Trophoblast cell (in vitro differentiated cells and primary cell): ENCODE data around the gene GSTM5.

Source experiments
- DNase-seq, 2 donors: peaks; one replicate each; pipeline ENCODE4 v3.0.0-alpha.2; 2016
- H2AFZ ChIP-seq: 2 replicates; pipeline ENCODE4 v1.6.1; 2013; ENCODE audit warnings: low read length, moderate library complexity, mild to moderate bottlenecking; ENCODE audit not compliant: insufficient read depth, poor library complexity
- H2AK5ac ChIP-seq: 2 replicates; pipeline ENCODE4 v1.6.1; 2013; ENCODE audit warnings: mild to moderate bottlenecking, low read length
- H2BK120ac ChIP-seq: 2 replicates; pipeline ENCODE4 v1.6.1; 2013; ENCODE audit warnings: low read length, mild to moderate bottlenecking, moderate library complexity; ENCODE audit not compliant: insufficient read depth, poor library complexity
- H2BK12ac ChIP-seq: 2 replicates; pipeline ENCODE4 v1.6.1; 2013; ENCODE audit warnings: mild to moderate bottlenecking, low read length, moderate library complexity
- H2BK5ac ChIP-seq: 2 replicates; pipeline ENCODE4 v1.6.1; 2013; ENCODE audit warnings: low read length, low read depth, moderate library complexity, mild to moderate bottlenecking; ENCODE audit not compliant: poor library complexity
- H3K14ac ChIP-seq: 2 replicates; pipeline ENCODE4 v1.6.1; 2013; ENCODE audit warnings: mild to moderate bottlenecking, low read length
- H3K18ac ChIP-seq: 2 replicates; pipeline ENCODE4 v1.6.1; 2013; ENCODE audit warnings: mild to moderate bottlenecking, low read length
- H3K23ac ChIP-seq: 2 replicates; pipeline ENCODE4 v1.6.1; 2013; ENCODE audit warnings: low read length
- H3K27ac ChIP-seq: 2 replicates; pipeline ENCODE4 v1.5.1; 2013; ENCODE audit warnings: low read depth, mild to moderate bottlenecking, inconsistent platforms, low read length, moderate library complexity
- H3K27me3 ChIP-seq: 2 replicates; pipeline ENCODE4 v1.6.1; 2013; ENCODE audit warnings: inconsistent platforms, mild to moderate bottlenecking, low read length, moderate library complexity; ENCODE audit not compliant: insufficient read depth
- H3K36me3 ChIP-seq, 2 experiments: 1 replicate in 1 of 2; 2 replicates in 1 of 2; pipeline ENCODE4 v1.6.1; 2013; ENCODE audit warnings: low read length in 2 of 2, mild to moderate bottlenecking in 2 of 2, moderate library complexity in 1 of 2; ENCODE audit not compliant: insufficient read depth in 2 of 2, control insufficient read depth in 1 of 2
- H3K4ac ChIP-seq: 2 replicates; pipeline ENCODE4 v1.6.1; 2013; ENCODE audit warnings: low read depth, mild to moderate bottlenecking, low read length, moderate library complexity
- H3K4me1 ChIP-seq, 2 experiments: 1 replicate in 1 of 2; 2 replicates in 1 of 2; pipeline ENCODE4 v1.6.1; 2013; ENCODE audit warnings: low read length in 2 of 2, mild to moderate bottlenecking in 2 of 2, moderate library complexity in 1 of 2; ENCODE audit not compliant: insufficient read depth in 2 of 2, control insufficient read depth in 1 of 2
- H3K4me2 ChIP-seq: 2 replicates; pipeline ENCODE4 v1.6.1; 2013; ENCODE audit warnings: inconsistent platforms, mild to moderate bottlenecking, low read length, moderate library complexity
- H3K4me3 ChIP-seq: 2 replicates; pipeline ENCODE4 v1.5.1; 2013; ENCODE audit warnings: mild to moderate bottlenecking, low read depth, low read length, inconsistent platforms
- H3K79me1 ChIP-seq: one replicate; pipeline ENCODE4 v1.6.1; 2013; ENCODE audit warnings: low read length
- H3K79me2 ChIP-seq: 2 replicates; pipeline ENCODE4 v1.6.1; 2013; ENCODE audit warnings: low read length, mild to moderate bottlenecking; ENCODE audit not compliant: control insufficient read depth, insufficient read depth, poor library complexity
- H3K9ac ChIP-seq: 2 replicates; pipeline ENCODE4 v1.6.1; 2013; ENCODE audit warnings: mild to moderate bottlenecking, low read length
- H3K9me3 ChIP-seq: 2 replicates; pipeline ENCODE4 v1.6.1; 2013; ENCODE audit warnings: low read depth, mild to moderate bottlenecking, control low read depth, inconsistent platforms, low read length; ENCODE audit not compliant: insufficient read depth
- H4K12ac ChIP-seq: 2 replicates; pipeline ENCODE4 v1.6.1; 2013; ENCODE audit warnings: low read depth, mild to moderate bottlenecking, low read length, moderate library complexity
- H4K8ac ChIP-seq: 2 replicates; pipeline ENCODE4 v1.6.1; 2013; ENCODE audit warnings: low read depth, mild to moderate bottlenecking, low read length, moderate library complexity
- H4K91ac ChIP-seq: one replicate; pipeline ENCODE4 v1.6.1; 2013; ENCODE audit warnings: low read depth, mild to moderate bottlenecking, low read length, moderate library complexity
- WGBS: extraction: QIAGEN DNeasy Blood & Tissue Kit; methylation state at CpG from one replicate; pipeline ENCODE4 v1.1.7; 2013; ENCODE audit warnings: missing lambda C conversion rate; ENCODE audit not compliant: insufficient read length, insufficient coverage; ENCODE audit errors: extremely low coverage; 5-methylcytosine and 5-hydroxymethylcytosine counted together

The GSTM5 gene

GRCh38 chr1:109757936-109758786 is 46.1 kb downstream of the GSTM5 start:
- Histone ChIP-seq H2BK12ac (no peak overlapping the region), H2BK120ac (no peak overlapping the region), H3K14ac (no peak overlapping the region), H4K12ac (no peak overlapping the region), H2AK5ac (no peak overlapping the region), H2BK5ac (no peak overlapping the region), H4K8ac (no peak overlapping the region), H3K23ac (no peak overlapping the region), H3K79me1 (peaks cover 5% of the 10 kb centered on the region), H2AFZ (no peak overlapping the region), H3K79me2 (no peaks in the 10 kb centered on the region), H3K27me3 (no peaks in the 10 kb centered on the region), H3K18ac (no peak overlapping the region), H3K4me2 (no peak overlapping the region), H4K91ac (no peak overlapping the region), H3K27ac (no peak overlapping the region), H3K4ac (no peak overlapping the region), H3K4me1 (peaks cover 18 to 20% of the 10 kb centered on the region in 2 experiments), H3K9ac (no peak overlapping the region), H3K36me3 (no peaks in the 10 kb centered on the region), H3K4me3 (no peak overlapping the region), H3K9me3 (peaks cover 3% of the 10 kb centered on the region)
- DNase-seq = no peak
- no CpG with 5 or more reads among the region's 13 CpGs for WGBS

GRCh38 chr1:109759513-109760334 is 47.7 kb downstream of the GSTM5 start:
- Histone ChIP-seq H3K4me3 (no peak overlapping the region), H3K27me3 (no peaks in the 10 kb centered on the region), H2AFZ (no peak overlapping the region), H4K91ac (no peak overlapping the region), H3K36me3 (no peaks in the 10 kb centered on the region), H3K9ac (no peak overlapping the region), H4K8ac (no peak overlapping the region), H3K23ac (no peak overlapping the region), H2BK12ac (no peak overlapping the region), H3K79me2 (no peaks in the 10 kb centered on the region), H3K27ac (no peak overlapping the region), H4K12ac (no peak overlapping the region), H3K14ac (no peak overlapping the region), H2BK120ac (no peak overlapping the region), H3K79me1 (peaks cover 5% of the 10 kb centered on the region), H3K4me1 (peaks cover 21 to 23% of the 10 kb centered on the region in 2 experiments), H3K4ac (no peak overlapping the region), H3K18ac (no peak overlapping the region), H2BK5ac (no peak overlapping the region), H2AK5ac (no peak overlapping the region), H3K4me2 (no peak overlapping the region), H3K9me3 (peaks cover 3% of the 10 kb centered on the region)
- WGBS = no CpG with 5 or more reads among the region's 11 CpGs
- DNase-seq = no peak

- Histone ChIP-seq H3K4me1 (peaks cover 21 to 23% of the 10 kb centered on the region in 2 experiments), H2BK12ac (no peak overlapping the region), H2BK5ac (no peak overlapping the region), H3K27ac (peak overlapping the region; percentile 9), H4K12ac (no peak overlapping the region), H2BK120ac (no peak overlapping the region), H3K4ac (no peak overlapping the region), H3K9ac (no peak overlapping the region), H3K23ac (no peak overlapping the region), H3K4me3 (no peak overlapping the region), H3K9me3 (peaks cover 3% of the 10 kb centered on the region), H3K27me3 (no peaks in the 10 kb centered on the region), H3K14ac (no peak overlapping the region), H4K8ac (no peak overlapping the region), H2AFZ (no peak overlapping the region), H4K91ac (no peak overlapping the region), H2AK5ac (no peak overlapping the region), H3K79me1 (peaks cover 5% of the 10 kb centered on the region), H3K4me2 (peak overlapping the region; percentile 7), H3K18ac (no peak overlapping the region), H3K36me3 (no peaks in the 10 kb centered on the region), H3K79me2 (no peaks in the 10 kb centered on the region)
- DNase-seq = no peak
- WGBS = no CpG with 5 or more reads among the region's 7 CpGs
These were observed 48.7 kb downstream of the GSTM5 start for GRCh38 chr1:109760581-109761226.

GRCh38 chr1:109761227-109762038 is 49.4 kb downstream of the GSTM5 start:
- Histone ChIP-seq H2BK12ac (peak overlapping the region; percentile 44), H4K12ac (no peak overlapping the region), H2AFZ (peak overlapping the region; percentile 21), H3K79me2 (no peaks in the 10 kb centered on the region), H3K4me2 (peak overlapping the region; percentile 7), H3K4ac (no peak overlapping the region), H4K8ac (peak overlapping the region; percentile 19), H3K4me1 (peaks cover 21 to 23% of the 10 kb centered on the region in 2 experiments), H3K27me3 (no peaks in the 10 kb centered on the region), H3K18ac (no peak overlapping the region), H2AK5ac (peak overlapping the region; percentile 50), H2BK5ac (peak overlapping the region; percentile 7), H3K23ac (no peak overlapping the region), H3K36me3 (no peaks in the 10 kb centered on the region), H3K14ac (peak overlapping the region; percentile 44), H3K4me3 (no peak overlapping the region), H3K27ac (peak overlapping the region; percentile 9), H2BK120ac (peak overlapping the region; percentile 55), H3K9ac (no peak overlapping the region), H4K91ac (peak overlapping the region; percentile 20), H3K79me1 (peaks cover 5% of the 10 kb centered on the region), H3K9me3 (peaks cover 3% of the 10 kb centered on the region)
- no CpG with 5 or more reads among the region's 14 CpGs for WGBS
- DNase-seq = no peak
